Neuronal stem cell (in vitro differentiated cells): Measurements from ENCODE around the gene GRPR.

ENCODE experiments used
- DNase-seq: peaks from one replicate; pipeline ENCODE4 v3.0.0-alpha.2; 2013; ENCODE audit warnings: low spot score
- H2AFZ ChIP-seq: one replicate; pipeline ENCODE4 v1.6.1; 2013; ENCODE audit warnings: mild to moderate bottlenecking, low read length, inconsistent platforms
- H2AK5ac ChIP-seq: 2 replicates; pipeline ENCODE4 v1.6.1; 2013; ENCODE audit warnings: low read depth, mild to moderate bottlenecking, inconsistent platforms, low read length, moderate library complexity, mixed read lengths
- H2BK120ac ChIP-seq: 2 replicates; pipeline ENCODE4 v1.6.1; 2013; ENCODE audit warnings: low read depth, mild to moderate bottlenecking, inconsistent platforms, low read length, moderate library complexity, mixed read lengths
- H2BK12ac ChIP-seq: one replicate; pipeline ENCODE4 v1.6.1; 2013; ENCODE audit warnings: low read length, inconsistent platforms
- H2BK15ac ChIP-seq: 2 replicates; pipeline ENCODE4 v1.6.1; 2013; ENCODE audit warnings: mild to moderate bottlenecking, low read length, inconsistent platforms, mixed read lengths
- H2BK5ac ChIP-seq: one replicate; pipeline ENCODE4 v1.6.1; 2013; ENCODE audit warnings: inconsistent platforms, mild to moderate bottlenecking, low read length, moderate library complexity
- H3K14ac ChIP-seq: one replicate; pipeline ENCODE4 v1.6.1; 2013; ENCODE audit warnings: low read length, inconsistent platforms
- H3K18ac ChIP-seq: 2 replicates; pipeline ENCODE4 v1.6.1; 2013; ENCODE audit warnings: low read length, inconsistent platforms
- H3K23ac ChIP-seq: 2 replicates; pipeline ENCODE4 v1.6.1; 2013; ENCODE audit warnings: low read depth, mild to moderate bottlenecking, mixed read lengths, low read length, inconsistent platforms; ENCODE audit not compliant: poor library complexity
- H3K27ac ChIP-seq: replicated peaks from 3 replicates; pipeline ENCODE4 v1.5.1; 2013; ENCODE audit warnings: low read length, inconsistent platforms
- H3K27me3 ChIP-seq, 3 experiments: 2 replicates each; pipeline ENCODE4 v1.6.1; 2013; ENCODE audit warnings: low read length in 3 of 3, mild to moderate bottlenecking in 2 of 3, inconsistent platforms in 1 of 3, low read depth in 1 of 3, mixed read lengths in 1 of 3, moderate library complexity in 1 of 3; ENCODE audit not compliant: control insufficient read depth in 3 of 3, insufficient read depth in 3 of 3
- H3K36me3 ChIP-seq, 2 donors: replicated peaks in 1 of 2; 2 replicates each; pipeline ENCODE4 v1.6.1; 2013; ENCODE audit warnings: low read length in 2 of 2; ENCODE audit not compliant: control insufficient read depth in 2 of 2, insufficient read depth in 2 of 2
- H3K4ac ChIP-seq: 2 replicates; pipeline ENCODE4 v1.6.1; 2013; ENCODE audit warnings: inconsistent platforms, mild to moderate bottlenecking, low read length, moderate library complexity
- H3K4me1 ChIP-seq, 2 donors: 1 replicate in 1 of 2; 2 replicates in 1 of 2; pipeline ENCODE4 v1.6.1; 2013; ENCODE audit warnings: low read length in 2 of 2, low read depth in 1 of 2; ENCODE audit not compliant: control insufficient read depth in 2 of 2, insufficient read depth in 1 of 2
- H3K4me2 ChIP-seq: one replicate; pipeline ENCODE4 v1.6.1; 2013; ENCODE audit warnings: mild to moderate bottlenecking, low read length, inconsistent platforms; ENCODE audit not compliant: insufficient read depth, poor library complexity, severe bottlenecking
- H3K4me3 ChIP-seq, 2 donors: 2 replicates each; pipeline ENCODE4 v1.5.1; 2013; ENCODE audit warnings: low read length in 2 of 2, mild to moderate bottlenecking in 2 of 2, inconsistent platforms in 1 of 2, moderate library complexity in 1 of 2
- H3K79me1 ChIP-seq: one replicate; pipeline ENCODE4 v1.6.1; 2013; ENCODE audit warnings: low read depth, mild to moderate bottlenecking, inconsistent platforms, low read length, moderate library complexity
- H3K9ac ChIP-seq: one replicate; pipeline ENCODE4 v1.6.1; 2013; ENCODE audit warnings: mild to moderate bottlenecking, low read depth, low read length, inconsistent platforms; ENCODE audit not compliant: poor library complexity
- H3K9me3 ChIP-seq, 2 donors: replicated peaks in 1 of 2; 2 replicates each; pipeline versions ENCODE3 to v1.6.1; 2013; ENCODE audit warnings: low read length in 2 of 2, mild to moderate bottlenecking in 2 of 2, inconsistent platforms in 1 of 2, low read depth in 1 of 2, mixed read lengths in 1 of 2, moderate library complexity in 1 of 2; ENCODE audit not compliant: control insufficient read depth in 2 of 2, insufficient read depth in 1 of 2
- H4K8ac ChIP-seq: one replicate; pipeline ENCODE4 v1.6.1; 2013; ENCODE audit warnings: low read depth, mild to moderate bottlenecking, inconsistent platforms, low read length, moderate library complexity
- H4K91ac ChIP-seq: one replicate; pipeline ENCODE4 v1.6.1; 2013; ENCODE audit warnings: low read length, low read depth, mild to moderate bottlenecking, inconsistent platforms; ENCODE audit not compliant: poor library complexity
- WGBS, 2 donors: extraction: QIAGEN DNeasy Blood & Tissue Kit; methylation state at CpG; one replicate each; pipeline ENCODE4 v1.1.7; 2013; ENCODE audit warnings: missing lambda C conversion rate in 2 of 2, mixed read lengths in 1 of 2; ENCODE audit not compliant: insufficient read length in 2 of 2, insufficient replicate concordance in 1 of 2; ENCODE audit errors: extremely low coverage in 2 of 2; 5-methylcytosine and 5-hydroxymethylcytosine counted together

GRPR gene

GRCh38 chrX:16140448-16140847, 17.1 kb downstream of the GRPR start:
- Histone ChIP-seq H2BK120ac (no peak overlapping the region), H3K36me3 (no peaks in the 10 kb centered on the region), H2AFZ (no peak overlapping the region), H3K27me3 (no peaks in the 10 kb centered on the region), H3K9me3 (no peaks in the 10 kb centered on the region), H3K4ac (no peak overlapping the region), H2BK15ac (no peak overlapping the region), H3K4me1 (no peaks in the 10 kb centered on the region), H3K27ac (no peak overlapping the region), H2AK5ac (no peak overlapping the region), H3K18ac (no peak overlapping the region), H3K9ac (no peak overlapping the region), H3K79me1 (no peaks in the 10 kb centered on the region), H4K91ac (no peak overlapping the region), H2BK5ac (no peak overlapping the region), H3K4me2 (no peak overlapping the region), H3K14ac (no peak overlapping the region), H4K8ac (no peak overlapping the region), H3K23ac (no peak overlapping the region), H3K4me3 (no peak overlapping the region), H2BK12ac (no peak overlapping the region)
- WGBS, 2 donors = no CpG with 5 or more reads among the region's 4 CpGs
- DNase-seq = no peak

- H3K4me3 ChIP-seq = no peak overlapping the region
- no peak overlapping the region for H4K91ac ChIP-seq
- no peak overlapping the region for H3K4me2 ChIP-seq
- no peak overlapping the region for H3K4ac ChIP-seq
- H4K8ac ChIP-seq = no peak overlapping the region
- H3K23ac ChIP-seq = no peak overlapping the region
- no peak overlapping the region for H2AK5ac ChIP-seq
- H2BK5ac ChIP-seq = no peak overlapping the region
- no peaks in the 10 kb centered on the region for H3K27me3 ChIP-seq
- no peak overlapping the region for H2BK15ac ChIP-seq
- DNase-seq = no peak
- no peak overlapping the region for H2BK120ac ChIP-seq
- H3K79me1 ChIP-seq = no peaks in the 10 kb centered on the region
- H3K9me3 ChIP-seq = no peaks in the 10 kb centered on the region
- H3K27ac ChIP-seq = no peak overlapping the region
- no peak overlapping the region for H3K18ac ChIP-seq
- H2AFZ ChIP-seq = no peak overlapping the region
- no peak overlapping the region for H2BK12ac ChIP-seq
- H3K4me1 ChIP-seq = no peaks in the 10 kb centered on the region
- no peaks in the 10 kb centered on the region for H3K36me3 ChIP-seq
- no peak overlapping the region for H3K9ac ChIP-seq
- H3K14ac ChIP-seq = no peak overlapping the region
Measured at GRCh38 chrX:16140983-16141382, 17.6 kb downstream of the GRPR start.

- H3K36me3 ChIP-seq = no peaks in the 10 kb centered on the region
- no CpG with 5 or more reads among the region's 4 CpGs for WGBS, 2 donors
- no peak overlapping the region for H3K27ac ChIP-seq
- H2BK5ac ChIP-seq = no peak overlapping the region
- H3K4ac ChIP-seq = no peak overlapping the region
- no peak overlapping the region for H4K91ac ChIP-seq
- H3K14ac ChIP-seq = no peak overlapping the region
- H3K4me2 ChIP-seq = no peak overlapping the region
- no peaks in the 10 kb centered on the region for H3K4me1 ChIP-seq
- no peak overlapping the region for H2BK12ac ChIP-seq
- no peaks in the 10 kb centered on the region for H3K27me3 ChIP-seq
- no peak overlapping the region for H3K9ac ChIP-seq
- H3K18ac ChIP-seq = no peak overlapping the region
- no peak overlapping the region for H2BK15ac ChIP-seq
- H4K8ac ChIP-seq = no peak overlapping the region
- no peak overlapping the region for H2AK5ac ChIP-seq
- DNase-seq = no peak
- no peak overlapping the region for H2AFZ ChIP-seq
- no peaks in the 10 kb centered on the region for H3K79me1 ChIP-seq
- no peaks in the 10 kb centered on the region for H3K9me3 ChIP-seq
- H2BK120ac ChIP-seq = no peak overlapping the region
- no peak overlapping the region for H3K4me3 ChIP-seq
- no peak overlapping the region for H3K23ac ChIP-seq
Measured at GRCh38 chrX:16141422-16142245, 18.3 kb downstream of the GRPR start.

- Histone ChIP-seq H3K4me1 (no peaks in the 10 kb centered on the region), H2BK15ac (no peak overlapping the region), H3K36me3 (no peaks in the 10 kb centered on the region), H2BK120ac (no peak overlapping the region), H3K9ac (no peak overlapping the region), H3K4me3 (no peak overlapping the region), H2AFZ (no peak overlapping the region), H3K27ac (no peak overlapping the region), H3K14ac (no peak overlapping the region), H3K4ac (no peak overlapping the region), H2AK5ac (no peak overlapping the region), H4K91ac (no peak overlapping the region), H3K9me3 (no peaks in the 10 kb centered on the region), H3K79me1 (no peaks in the 10 kb centered on the region), H3K18ac (no peak overlapping the region), H2BK12ac (no peak overlapping the region), H2BK5ac (no peak overlapping the region), H3K23ac (no peak overlapping the region), H3K27me3 (no peaks in the 10 kb centered on the region), H4K8ac (no peak overlapping the region), H3K4me2 (no peak overlapping the region)
- DNase-seq = no peak
Measured at GRCh38 chrX:16142246-16142558, 18.8 kb downstream of the GRPR start.
